HEK293T (cell line): ENCODE results near the gene RABGAP1L.

Experiments used
- FOXK2 ChIP-seq: fragments of 450-650 bp; IDR thresholded peaks from 2 replicates; pipeline ENCODE4 v1.6.1; 2016; ENCODE audit warnings: mild to moderate bottlenecking
- FOXM1 ChIP-seq: fragments of 450-650 bp; IDR thresholded peaks from 2 replicates; pipeline ENCODE4 v1.6.1; 2017; ENCODE audit warnings: mild to moderate bottlenecking, borderline replicate concordance
- HDGF ChIP-seq: fragments of 450-650 bp; IDR thresholded peaks from 2 replicates; pipeline ENCODE4 v1.6.1; 2017; ENCODE audit warnings: antibody characterized with exemption, borderline replicate concordance
- PKNOX1 ChIP-seq: fragments of 450-650 bp; IDR thresholded peaks from 2 replicates; pipeline ENCODE4 v1.6.1; 2016
- SP1 ChIP-seq: fragments of 450-650 bp; IDR thresholded peaks from 2 replicates; pipeline ENCODE4 v1.6.1; 2017
- ZNF384 ChIP-seq: fragments of 450-650 bp; IDR thresholded peaks from 2 replicates; pipeline ENCODE4 v1.6.1; 2016

GRCh38 chr1:174157157-174157806 lies 2.0 kb upstream of the RABGAP1L start:
- TF ChIP-seq HDGF (no peak), ZNF384 (no peak), PKNOX1 (no peak), SP1 (no peak), FOXK2 (no peak), FOXM1 (no peak)
